T1000 (cell line): ENCODE measurements around the gene ARL6.

Experiments used
- DNase-seq: peaks from one replicate; lab custom pipeline; 2025; ENCODE audit warnings: mixed read lengths; lab: John Stamatoyannopoulos, UW

The ARL6 gene, protein sequence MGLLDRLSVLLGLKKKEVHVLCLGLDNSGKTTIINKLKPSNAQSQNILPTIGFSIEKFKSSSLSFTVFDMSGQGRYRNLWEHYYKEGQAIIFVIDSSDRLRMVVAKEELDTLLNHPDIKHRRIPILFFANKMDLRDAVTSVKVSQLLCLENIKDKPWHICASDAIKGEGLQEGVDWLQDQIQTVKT

DNA sequence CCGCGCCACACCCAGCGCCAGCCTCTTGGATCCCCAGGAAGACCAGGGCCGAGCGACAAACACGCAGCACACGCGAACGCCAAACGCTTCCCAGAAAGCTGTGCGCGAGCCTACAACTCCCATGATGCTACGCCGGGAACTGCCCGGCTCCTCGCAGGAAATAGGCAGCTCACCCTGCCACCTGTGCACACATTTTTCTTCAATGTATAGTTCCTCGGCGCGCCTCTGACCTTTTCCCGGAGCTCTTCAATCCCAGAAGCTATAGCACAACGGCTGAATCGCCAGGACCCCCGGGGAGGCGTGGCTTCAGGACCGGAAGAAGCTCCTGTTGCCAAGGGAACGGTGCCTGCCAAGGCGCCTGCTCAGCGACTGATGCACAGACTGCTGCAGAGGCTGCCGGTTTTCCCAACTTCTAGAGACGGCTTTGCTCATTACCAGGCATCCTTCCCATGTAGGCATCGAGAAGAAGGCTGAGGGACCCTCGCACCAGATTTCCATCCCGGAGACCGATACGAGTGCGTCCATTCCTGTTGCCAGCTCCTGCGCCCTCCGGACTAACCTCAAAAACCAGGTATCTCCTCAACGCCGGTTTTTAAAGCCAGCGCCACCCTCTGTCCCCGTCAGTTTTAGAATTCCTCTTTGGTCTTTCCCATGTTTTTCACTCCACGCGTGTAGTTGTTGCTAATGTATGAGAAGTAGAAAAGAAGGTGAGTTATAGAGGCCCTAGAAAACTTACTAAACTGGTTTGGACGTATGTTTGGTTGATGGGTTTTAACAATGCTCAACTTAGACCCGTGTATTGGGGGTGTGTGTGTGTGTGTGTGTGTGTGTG lies at the start of gene ARL6:
Gene ARL6 (plus strand): TSS at position 352 of the 832 bp plus-strand sequence. CDS start 3,350 bp downstream, outside the sequence.
- DNase-seq, result peak; percentile 79

DNA sequence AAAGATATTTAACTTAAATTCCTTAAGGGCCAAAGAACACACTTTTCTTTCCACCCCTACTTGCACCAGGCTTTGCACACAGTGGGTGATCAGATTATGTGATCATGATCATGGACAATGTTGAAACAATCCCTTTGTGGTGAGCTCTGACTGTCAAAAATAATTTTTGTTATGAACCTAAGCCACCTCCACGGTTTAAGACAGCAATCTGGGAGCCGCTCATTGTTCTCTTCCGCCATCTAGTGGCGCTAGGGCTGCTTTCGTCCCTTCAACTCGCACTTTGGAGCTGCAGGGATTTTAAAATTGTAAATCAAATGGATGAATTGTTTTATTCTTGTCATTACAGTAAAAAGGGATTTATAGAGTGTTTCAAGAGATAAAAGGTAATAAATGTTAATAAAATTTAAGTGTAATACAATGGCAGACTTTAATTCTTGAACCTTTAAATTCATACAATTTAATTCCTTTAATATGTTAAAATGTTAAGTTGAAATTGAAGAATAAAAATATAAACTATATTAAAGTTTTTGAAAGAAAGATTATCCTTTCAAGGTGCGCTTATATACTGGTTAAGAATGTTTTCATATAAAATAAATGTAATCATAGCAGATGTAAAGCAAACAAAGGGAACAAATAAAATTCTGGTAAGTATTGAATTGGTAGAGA lies 45.3 kb upstream of the ARL6 start:
- DNase-seq, result peak; percentile 13

DNA sequence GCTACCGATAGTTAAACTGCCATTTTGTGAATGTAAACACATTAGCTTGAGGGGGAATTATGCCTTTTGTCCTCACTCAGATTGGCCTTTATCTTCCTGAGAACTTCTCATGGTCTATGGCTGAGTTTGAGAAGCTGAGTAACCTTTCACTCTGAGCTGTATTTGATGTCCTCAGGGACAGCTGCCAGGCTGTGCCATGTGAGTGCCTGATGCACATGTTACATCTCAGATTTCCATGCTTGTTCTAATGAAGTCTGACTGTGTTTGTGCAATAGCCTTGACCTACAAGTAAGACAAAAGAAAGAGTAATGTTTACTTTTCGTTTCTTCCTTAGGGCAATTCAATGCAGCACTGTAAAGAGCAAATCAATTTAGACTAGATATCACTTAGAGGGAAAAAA lies 44.1 kb upstream of the ARL6 start:
- DNase-seq, result no peak

DNA sequence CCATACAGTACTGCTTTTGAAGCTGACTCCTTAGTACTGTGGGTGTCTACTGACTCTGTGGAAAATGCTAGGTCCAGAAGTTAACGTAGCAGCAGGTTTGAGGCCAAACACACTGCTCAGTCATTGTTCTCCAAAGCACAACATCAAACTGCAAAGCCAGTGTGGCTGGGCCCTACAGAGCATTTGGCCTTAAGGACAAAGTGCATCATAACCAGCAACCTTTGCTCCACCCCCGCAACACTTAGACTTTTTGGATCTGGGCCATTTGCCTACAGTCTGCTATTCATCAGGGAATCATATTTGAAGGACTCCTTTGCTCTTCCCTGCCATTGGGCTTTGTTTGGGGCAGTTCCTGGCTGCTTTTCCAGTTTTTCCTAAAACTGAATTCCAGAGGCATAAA lies 43.1 kb upstream of the ARL6 start:
- no peak for DNase-seq

DNA sequence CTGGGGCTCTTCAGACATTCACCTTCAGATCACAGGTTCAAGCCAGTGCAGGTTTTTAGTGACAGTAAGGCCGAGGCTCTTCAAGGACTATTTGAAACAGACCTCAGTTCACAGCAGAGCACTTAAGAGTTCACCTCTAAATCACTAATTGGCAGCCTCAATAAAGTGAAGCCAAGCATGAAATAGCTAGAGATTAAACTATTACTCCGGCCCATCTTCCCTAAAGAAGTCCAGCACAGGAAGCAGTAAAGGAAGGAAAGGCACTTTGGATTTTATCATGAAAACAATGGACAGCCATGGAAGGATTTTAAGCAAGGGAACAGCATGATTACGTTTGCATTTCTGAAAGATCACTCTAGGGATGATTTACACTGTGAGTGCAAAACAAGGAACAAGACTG lies 27.6 kb upstream of the ARL6 start:
- DNase-seq, result no peak

DNA sequence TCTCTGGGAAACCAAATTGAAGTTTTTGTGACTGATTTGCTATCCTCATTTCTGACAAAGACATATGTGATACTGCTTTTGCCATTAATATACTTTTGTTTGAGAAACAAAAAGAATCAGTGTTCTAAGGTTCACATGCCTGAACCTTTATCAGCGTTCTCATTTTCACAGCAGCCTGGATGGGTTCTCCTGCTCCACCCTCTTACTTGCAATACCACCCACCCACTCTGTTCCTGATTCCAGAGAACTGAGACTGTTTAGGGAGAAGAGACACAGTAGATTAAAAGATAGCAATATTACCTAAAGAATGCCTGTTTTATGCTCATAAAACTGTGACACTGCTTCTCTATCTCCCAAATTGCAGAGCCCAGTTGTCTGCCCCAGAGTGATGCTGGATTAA lies 25.8 kb upstream of the ARL6 start:
- no peak for DNase-seq

DNA sequence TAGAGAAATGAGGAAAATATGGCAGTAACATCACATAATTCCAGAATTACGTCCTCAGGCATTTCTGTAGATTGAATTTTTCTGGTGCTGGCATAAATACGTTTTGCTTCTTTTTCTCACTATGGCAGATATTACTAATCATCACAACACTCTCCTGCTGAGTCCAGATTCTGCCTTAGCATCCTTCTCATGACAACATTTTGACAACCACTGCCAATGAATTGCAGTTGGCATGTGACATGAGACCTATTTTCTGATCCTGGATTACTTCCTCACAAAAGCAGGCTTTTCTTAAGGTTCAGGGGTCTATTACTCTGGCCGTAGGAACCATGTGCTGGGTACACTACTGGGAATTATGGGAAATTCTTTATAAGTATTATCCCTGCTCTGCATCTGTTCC lies 22.5 kb upstream of the ARL6 start:
- DNase-seq, result no peak

DNA sequence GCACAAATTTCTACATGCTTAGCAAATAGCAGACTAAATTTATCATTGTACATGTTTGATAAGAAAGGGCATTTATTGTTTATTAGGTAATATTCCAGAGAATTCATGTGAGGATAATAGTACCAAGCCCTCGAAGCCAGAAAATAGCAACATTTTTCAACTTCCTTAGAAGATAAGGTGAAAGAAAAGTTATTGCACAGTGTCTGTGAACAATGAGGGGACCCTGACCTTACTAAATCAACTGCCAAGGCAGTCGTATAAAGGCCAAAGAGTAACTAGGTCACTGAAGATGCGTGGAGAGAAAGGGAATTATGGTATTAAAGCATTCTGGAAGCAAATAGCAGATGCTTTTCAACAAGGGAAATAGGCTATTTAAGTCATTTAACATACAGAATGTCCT lies 20.3 kb upstream of the ARL6 start:
- no peak for DNase-seq

DNA sequence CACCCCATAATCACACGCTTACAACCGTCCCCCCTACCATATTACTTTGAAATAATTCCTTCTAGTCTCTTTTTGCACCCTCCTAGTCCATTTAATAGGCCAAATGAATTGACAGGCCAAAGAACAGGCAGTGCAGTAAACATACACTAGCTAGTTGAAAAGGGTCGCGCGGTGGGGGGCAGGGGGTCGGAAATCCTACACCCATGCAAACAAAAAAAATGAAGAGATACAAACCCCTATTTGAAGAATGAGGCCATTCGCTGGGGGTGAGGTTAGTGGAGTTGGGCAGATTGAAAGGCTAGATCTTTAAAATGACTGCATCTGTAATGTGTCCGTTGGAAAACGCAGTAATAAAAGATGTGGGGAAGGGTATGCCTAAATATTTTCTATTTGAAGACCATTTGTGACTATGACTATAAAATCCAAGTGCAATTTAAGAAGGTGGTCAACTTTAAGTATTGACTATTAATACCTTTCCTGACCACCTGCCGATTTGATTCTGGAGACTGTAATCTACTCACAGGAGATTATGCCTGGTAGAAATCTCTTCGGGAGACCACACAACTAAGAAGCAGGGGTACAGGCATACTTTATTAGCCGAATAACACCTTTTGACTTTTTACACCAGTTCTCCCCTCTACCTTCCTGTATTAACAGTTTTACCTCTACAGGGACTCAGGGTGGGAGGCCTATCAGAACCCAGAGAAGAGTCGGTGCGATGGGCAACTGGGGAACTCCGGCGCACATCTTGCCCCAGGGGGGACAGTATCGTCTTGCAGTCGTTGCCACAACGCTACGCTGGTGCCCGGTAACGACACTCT lies 762 bp upstream of the ARL6 start:
- DNase-seq, result no peak

DNA sequence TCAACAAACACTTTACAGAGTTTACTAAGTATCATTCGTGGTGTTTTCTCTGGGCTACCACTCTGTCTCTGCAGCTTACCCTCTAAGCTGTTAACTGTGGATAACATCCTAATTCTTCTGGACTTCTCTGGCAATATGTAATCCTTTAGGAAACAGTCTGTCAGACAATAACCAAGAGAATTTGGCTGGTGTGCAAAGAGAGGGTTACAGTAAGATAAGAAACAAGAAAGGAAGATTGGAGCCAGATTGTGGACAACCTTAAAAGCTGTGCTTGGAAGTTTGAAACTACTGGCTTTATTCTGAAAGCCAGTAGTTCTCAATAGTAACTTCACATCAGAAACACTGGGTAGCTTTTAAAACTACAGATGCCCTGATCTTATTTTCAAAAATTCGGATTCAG lies 778 bp downstream of the ARL6 start:
- no peak for DNase-seq

DNA sequence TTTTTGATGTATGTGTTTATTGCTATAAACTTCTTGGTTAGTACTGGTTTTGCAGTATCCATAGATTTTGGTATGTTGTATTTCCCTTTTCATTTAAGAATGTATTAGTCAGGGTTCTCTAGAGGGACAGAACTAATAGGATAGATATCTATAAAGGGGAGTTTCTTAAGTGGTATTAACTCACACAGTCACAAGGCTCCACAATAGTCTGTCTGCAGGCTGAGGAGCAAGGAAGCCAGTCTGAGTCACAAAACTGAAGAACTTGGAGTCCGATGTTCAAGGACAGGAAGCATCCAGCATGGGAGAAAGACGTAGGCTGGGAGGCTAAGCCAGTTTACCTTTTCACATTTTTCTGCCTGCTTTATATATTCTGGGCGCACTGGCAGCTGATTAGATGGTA lies 8.4 kb downstream of the ARL6 start:
- no peak for DNase-seq

DNA sequence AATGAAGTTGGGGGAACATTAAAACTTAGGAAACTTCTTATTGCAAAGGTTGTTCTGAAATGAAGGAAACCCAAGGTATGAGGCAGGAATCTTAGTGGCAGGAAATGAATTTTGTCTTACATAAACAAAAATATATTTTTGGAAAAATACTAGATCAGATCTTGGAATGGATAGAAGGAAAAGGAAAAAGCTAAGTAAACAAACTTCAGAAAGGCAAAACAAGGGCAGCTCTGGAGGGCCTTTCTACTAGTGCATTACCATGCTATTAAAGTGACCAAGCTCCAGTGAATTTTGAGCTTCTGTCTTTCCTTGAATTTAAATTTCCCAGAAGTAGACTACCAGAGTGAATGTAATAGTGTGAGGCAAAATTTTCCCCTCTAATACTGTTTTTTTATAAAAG lies 13.6 kb downstream of the ARL6 start:
- DNase-seq, result no peak

DNA sequence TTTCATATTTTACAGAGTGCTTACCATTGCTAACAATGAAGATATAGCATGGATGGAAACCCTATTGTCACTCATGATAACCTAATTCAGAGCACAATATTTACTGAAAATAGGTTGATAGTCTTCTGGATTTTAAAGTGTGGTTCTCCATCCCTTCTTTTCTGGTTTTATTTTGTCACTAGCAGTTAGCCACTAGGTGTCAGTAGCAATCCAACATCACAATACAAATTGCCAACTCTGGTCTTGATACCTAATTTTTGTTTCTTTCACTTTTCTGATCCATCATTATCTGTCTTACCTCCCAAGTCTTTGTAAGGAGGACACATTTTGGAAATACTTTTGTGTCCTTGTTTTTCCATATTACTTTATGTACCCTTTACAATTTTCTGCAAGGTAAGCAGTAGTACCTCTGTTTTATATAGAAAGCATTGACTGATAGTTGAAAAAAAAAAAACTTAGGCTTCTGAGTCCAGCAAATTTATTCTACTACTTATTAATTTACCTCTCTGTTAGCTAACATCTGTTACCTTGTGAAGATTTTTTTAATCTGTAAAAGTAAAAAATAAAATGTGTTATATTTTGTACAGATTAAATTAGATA lies 29.0 kb downstream of the ARL6 start:
- no peak for DNase-seq

DNA sequence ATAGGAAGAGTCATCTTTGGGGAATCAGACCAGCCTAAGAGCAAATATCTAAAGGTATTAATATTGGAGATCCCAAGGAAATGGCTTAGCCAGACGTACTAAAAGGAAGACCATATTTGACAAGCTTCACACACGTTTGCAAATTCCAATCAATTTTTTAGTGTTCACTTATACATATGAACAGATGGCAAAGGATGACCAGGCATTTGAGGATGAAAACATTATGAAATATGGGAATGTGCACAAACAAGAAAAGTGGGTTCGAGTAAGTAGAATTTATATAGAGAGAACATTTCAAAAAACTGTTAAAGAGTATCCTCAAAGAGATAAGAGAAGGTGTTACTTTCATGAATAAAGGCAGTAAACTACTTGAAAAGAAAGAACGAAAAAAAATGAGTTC lies 31.4 kb downstream of the ARL6 start:
- no peak for DNase-seq

DNA sequence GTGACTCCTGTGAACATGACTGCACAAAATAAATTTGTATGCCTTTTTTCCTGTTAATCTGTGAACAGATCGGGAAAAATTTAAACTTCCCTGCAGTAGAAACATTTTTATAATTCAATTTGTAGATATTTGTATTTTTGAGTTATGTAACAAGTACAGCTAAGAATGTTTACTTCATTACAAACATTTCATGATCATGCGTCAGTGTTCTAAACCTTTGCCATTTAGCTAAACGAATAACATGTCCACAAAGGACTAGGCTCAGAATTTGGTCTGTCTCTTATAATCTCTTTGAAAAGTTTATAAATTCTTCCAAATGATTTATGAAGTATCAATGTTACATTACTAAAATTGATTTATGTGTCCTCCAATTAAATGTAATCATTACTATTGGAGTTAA lies 39.9 kb downstream of the ARL6 start:
- DNase-seq, result no peak

DNA sequence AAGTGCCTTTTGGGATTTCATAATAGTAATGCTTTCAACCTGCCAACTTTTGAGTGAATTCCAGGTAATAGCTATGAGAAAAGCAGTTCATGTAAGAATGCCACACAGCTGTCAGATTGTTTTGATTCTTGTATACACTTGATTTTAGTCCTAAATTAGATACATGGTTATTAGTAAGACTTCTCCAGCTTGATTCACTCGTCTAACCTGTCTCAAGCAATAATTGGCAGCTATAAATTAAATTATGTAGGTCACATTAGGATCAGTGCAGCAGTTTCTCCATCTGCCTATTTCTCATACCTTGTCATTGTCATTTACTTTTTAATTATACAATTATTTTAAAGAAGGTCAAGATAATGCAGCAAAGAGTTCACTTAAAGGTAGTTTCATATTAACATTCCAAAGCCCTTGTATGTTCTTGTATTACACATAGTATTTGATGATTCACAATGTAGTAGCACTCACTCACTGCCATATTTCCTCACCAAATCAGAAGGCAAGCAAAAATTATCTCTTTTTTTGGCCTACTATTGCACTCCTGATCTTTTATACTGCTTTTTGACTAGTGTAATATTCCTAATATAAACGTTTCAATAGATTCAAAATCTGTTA lies 46.3 kb downstream of the ARL6 start:
- DNase-seq, result no peak

DNA sequence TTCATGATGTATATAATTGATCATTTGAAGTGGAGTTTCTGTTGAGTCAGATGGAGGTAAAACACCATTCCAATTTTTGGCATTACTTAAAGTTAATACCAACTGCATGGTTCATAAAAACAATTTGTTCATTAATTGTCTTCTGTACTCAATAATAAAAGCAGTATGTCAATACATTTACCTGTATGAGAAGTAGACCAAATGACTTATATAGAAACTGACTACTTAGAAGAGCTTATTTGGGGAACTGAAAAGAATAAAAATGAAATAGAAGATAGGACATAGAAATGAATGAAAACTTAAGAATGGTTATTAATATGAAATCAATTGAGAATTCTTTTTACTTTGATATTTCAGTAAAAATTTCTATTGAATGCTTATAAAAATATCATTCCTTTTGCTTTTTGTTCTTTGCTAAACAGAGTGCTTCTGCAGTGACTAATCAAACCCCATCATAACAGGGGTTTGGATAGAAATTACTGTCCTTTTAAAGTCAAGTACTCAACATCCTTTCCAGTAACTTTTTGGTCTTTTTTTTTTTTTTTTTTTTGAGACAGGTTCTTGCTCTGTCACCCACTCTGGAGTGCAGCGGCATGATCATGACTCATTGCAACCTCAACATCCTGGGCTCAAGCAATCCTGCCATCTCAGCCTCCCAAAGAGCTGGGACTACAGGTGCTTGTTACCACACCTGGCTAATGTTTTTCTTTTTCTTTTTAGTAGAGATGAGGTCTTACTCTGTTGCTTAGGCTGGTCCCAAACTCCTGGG lies 50.8 kb downstream of the ARL6 start:
- DNase-seq, result no peak

DNA sequence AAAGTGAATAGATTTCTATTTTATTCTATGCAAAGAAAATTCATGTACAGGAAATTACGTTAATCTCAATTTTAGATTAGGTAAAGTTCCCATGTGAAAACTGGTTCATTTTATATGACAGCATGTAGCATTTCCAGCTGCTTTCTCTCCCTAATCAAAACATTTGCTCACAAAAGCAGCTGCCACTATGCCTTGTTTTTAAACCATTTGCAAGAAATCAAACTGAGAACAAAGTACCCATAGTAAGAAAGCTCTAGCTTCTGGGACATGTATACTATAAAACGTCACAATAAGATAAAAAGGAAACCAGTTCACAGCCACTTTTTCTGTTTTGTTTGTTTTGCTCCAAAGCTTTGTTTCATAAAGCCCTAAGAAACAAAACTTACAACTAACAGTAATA lies 52.3 kb downstream of the ARL6 start:
- DNase-seq, result no peak

DNA sequence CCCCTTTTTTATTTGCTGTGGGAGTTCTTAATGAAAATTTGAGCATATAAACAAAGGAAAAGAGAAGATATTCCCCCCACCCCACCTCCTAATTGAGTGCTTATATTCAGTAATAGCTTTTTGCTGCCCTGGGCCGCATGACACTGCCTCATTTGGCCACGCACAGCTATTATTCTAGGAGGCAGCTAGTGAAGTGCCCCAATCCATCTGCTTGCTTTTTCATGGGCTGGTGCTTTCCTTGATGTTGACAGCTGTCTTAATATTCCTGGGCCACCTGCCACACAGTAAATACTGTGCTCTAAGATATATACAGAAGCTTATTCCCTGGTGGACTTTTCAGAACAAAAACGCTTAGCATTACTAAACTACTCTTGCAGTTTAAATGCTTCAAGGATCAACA lies 53.4 kb downstream of the ARL6 start:
- no peak for DNase-seq

DNA sequence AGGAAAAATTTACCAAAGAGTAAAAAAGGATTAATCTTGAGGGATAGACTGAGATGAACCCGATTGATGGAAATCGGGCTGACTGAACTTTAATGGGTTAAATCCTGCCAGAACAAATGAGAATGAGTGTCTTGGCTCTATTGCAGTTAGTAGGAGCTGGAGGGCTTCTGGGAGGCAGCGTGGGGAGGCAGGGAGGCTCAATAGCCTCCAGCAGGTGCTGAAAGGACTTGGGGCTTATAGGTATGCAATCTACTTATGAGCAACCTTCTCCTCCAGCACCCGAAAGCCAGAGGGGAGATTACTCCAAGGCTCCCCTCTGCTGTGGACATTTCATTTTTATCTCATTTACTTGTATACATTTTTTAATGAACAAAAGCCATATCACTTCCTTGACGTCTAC lies 56.2 kb downstream of the ARL6 start:
- no peak for DNase-seq

DNA sequence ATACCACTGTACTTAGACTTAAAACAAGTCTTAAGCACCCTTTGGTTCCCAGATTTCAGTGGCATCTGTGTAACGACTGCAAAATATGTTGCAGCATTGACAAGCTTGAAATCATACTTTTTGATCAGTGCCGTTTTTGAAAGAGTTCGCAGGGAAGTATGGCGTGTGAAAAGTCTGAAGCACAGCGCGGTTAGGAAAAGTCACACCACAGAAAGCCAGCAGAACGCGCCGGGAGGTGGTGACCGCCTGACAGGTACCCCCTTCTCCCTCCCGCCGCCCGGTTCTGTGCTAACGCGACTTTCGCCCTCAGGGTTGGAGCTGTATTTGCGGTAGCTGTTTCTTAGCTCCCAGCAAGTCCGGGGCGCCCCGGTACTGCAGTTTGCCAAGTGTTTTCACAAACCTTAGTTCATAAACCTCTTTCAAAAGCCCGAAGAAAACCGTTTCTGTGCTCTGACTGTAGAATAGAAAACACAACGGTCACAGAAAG lies 56.8 kb downstream of the ARL6 start:
- DNase-seq, result no peak
